Right ventricle myocardium superior (tissue), 1 donor: ENCODE results near the gene CDK18. TPM values are rescaled to one million over a fixed set of nuclear protein-coding genes. Genes with fewer than 3 reads are reported as not detected.

Experiments
- ATAC-seq: fragments of 200-7000 bp; cut with Tn5 transposase; one replicate; pipeline ENCODE4 v1.9.1; 2020; ENCODE audit warnings: mild to moderate bottlenecking; ENCODE audit not compliant: poor library complexity
- DNase-seq: peaks from one replicate; pipeline ENCODE4 v3.0.0-alpha.2; 2020
- intact Hi-C: fragments of 100-400 bp; cut with DNase I; formaldehyde crosslinking; loops from one replicate; pipeline ENCODE4 v1.11.2; 2022
- total RNA-seq: library from RNA; stranded (reverse); fragmentation: NEBNext Ultra II Directional; extraction: Animal tissue kit (Norgen Biotek cat#: 25700); gene quantifications from one replicate; pipeline ENCODE4 v1.2.1, GENCODE V29; 2021
- donor health status: DM: no; HTN: yes; CAD: no; lungs with severe emphysema.

CDK18 gene
- total RNA-seq, 1 donor from 2014 or later = 172 TPM

GRCh38 chr1:205531191-205532025 lies 26.9 kb downstream of the CDK18 start:
- ATAC-seq (no peak), DNase-seq (no peak)
- intact Hi-C loops = no loop called here

DNA sequence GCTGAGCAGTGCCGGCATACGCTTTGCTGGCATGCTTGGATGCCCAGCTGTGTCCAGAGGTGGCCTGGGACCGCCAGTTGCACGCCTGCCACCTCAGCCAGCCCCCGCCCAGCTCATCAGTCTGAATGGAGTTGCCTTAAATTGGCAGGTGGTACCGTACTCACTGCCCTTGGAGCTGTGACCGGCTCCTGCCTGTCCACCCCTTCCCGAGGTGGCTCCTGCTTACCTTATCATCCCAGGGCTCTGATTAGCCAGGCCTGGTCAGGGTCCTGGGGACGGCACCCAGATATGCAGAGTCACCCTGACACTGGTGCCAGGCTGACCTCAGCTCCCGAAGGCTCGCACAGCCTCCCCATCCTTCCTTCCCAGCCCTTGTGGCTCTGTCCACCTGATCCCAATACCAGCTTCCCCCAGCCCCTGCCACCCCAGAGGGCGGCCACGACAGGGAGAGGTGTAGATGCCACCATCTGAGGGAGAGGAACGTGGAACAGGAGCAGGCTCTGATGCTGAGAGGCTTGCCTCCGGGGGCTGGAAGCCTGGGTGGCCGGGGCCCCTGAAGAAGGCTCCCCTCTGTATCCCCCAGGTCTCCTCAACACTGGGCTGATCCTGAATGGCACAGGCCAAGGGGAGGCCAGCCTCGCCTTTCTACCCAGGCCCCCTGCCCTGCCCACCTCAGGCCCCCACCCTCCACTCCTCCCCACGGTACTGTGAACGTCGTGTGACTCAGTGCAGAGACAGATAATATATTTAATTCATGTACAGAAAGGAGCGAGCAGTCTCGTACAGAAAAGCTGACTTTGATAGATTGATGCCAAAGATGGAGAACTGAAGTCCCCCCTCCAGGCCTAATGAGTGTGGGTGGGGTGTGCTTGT lies 27.8 kb downstream of the CDK18 start:
- DNase-seq (no peak), ATAC-seq (no peak)
- intact Hi-C loops = no loop called here

GRCh38 chr1:205532996-205533735 lies 28.7 kb downstream of the CDK18 start:
- intact Hi-C loops = no loop called here
- no peak for DNase-seq
- ATAC-seq = no peak

- DNase-seq (no peak), ATAC-seq (no peak)
- intact Hi-C loops = no loop called here
Measured at GRCh38 chr1:205533748-205534443, 29.4 kb downstream of the CDK18 start.

- intact Hi-C loops = no loop called here
- DNase-seq (no peak), ATAC-seq (peak; percentile 8)
Measured at GRCh38 chr1:205534444-205534985, 30.0 kb downstream of the CDK18 start.

GRCh38 chr1:205535096-205535495 lies 30.6 kb downstream of the CDK18 start:
- intact Hi-C loops = no loop called here
- ATAC-seq (no peak), DNase-seq (no peak)

DNA sequence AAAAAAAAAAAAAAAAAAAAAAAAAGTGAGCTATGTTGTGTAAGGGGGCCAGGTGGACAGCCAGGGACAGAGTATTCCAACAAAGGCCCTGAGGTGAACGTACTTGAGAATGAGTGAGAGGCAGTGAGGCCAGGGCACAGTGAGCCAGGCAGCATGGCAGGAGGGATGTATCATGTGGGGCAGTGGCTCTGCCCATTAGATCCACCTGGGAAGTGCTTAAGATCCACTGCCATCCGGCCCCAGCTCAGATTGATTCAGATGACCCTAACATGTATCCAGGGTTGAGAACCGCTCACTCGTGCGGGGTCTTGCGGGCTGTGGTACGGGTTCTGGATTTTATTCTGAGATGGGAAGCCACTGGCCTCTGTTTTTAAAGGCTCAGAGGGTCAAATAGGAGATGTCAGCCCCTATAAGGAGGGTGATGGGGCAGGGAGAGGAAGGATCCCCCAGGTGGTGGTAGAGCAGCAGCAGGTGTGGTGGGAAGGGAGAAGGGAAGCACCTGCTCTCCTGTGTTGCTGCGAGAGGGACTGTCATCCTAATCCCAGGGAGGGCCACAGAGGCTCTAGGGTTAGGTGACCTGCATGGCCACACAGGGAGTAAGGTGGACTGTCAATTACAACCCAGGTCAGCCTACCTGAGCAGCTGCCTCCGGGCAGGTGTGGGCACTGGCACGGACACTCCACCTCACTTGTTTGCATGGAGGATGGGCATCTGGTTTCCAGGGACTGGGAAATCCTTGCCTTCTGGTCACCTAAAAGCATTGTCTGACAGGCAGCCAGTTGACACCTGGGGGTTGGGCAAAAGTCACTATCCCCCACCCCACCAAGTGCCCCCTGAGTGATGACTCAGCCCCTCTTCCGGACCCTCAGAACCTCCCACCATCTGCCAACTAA lies 31.6 kb downstream of the CDK18 start:
- DNase-seq = no peak
- ATAC-seq = no peak
- intact Hi-C loops = no loop called here

- peak; percentile 62 for ATAC-seq
- intact Hi-C loops = no loop called here
Measured at GRCh38 chr1:205536759-205537361, 32.4 kb downstream of the CDK18 start.

DNA sequence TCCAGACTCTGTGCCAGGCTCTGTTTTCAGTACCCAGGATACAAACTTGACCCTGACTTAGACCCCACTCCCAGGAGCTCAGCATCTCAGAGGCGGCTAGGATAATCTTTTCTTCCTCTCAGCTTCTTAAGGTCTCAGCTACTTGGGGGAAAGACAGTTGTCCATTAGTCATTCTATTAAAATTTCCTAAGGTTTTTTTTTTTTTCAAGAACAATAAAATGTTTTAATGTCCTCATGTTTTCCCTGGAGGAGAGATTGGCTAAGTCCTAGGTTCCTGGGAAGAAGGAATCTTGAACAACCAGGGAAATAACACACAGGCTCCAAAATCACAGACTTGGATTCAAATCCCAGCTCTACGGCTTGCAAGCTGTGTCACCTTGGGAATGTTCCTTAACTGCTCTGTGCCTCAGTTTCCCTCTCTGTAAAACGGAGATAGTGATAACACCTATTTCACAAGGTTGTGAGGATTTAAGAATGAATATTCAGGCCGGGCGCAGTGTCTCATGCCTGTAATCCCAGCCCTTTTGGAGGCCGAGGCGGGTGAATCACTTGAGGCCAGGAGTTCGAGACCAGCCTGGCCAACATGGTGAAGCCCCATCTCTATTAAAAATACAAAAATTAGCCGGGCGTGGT lies 33.0 kb downstream of the CDK18 start:
- ATAC-seq = no peak
- no peak for DNase-seq
- intact Hi-C loops = no loop called here

More at GRCh38 chr1:205536759-205537361, 32.4 kb downstream of the CDK18 start:
- no peak for DNase-seq

- DNase-seq (no peak), ATAC-seq (no peak)
- intact Hi-C loops = no loop called here
Measured at GRCh38 chr1:205538235-205538840, 33.9 kb downstream of the CDK18 start.

DNA sequence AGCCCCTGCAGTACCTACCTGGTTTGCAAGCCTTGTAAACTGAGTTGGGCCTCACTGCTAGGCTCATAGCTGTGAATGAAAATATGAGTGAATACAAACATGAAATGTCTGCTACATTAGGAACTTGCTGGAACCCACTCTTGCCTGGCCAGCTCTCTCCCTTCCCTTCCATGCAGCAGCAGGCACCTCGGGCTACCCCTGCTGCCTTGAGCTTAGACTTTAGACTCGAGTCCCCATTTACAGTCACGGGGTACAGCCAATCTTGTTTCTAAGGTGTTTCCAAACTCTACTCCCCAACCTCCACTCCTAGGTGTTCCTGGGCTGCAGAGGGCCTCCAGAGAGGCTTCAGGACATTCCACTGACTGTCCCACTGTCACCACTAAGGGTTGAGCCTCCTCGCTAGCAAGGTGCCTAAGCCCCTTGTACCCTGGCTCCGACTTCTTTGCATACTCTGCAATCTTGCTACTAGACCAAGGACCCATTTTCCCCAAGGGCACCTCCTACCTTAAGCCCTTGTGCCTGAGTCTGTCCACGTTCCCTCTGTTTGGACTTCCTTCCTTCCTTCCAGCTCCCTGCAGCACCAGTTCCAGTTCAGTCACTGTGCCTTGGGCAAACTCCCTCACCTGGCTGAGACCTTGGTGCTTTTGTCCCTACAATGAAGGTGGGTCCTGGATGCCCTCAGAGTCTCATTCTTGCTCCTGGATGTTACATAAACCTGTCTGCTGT lies 36.9 kb downstream of the CDK18 start:
- no peak for ATAC-seq
- intact Hi-C loops = no loop called here
- no peak for DNase-seq

- ATAC-seq (no peak), DNase-seq (no peak)
- intact Hi-C loops = no loop called here
Measured at GRCh38 chr1:205542367-205542766, 37.9 kb downstream of the CDK18 start.

GRCh38 chr1:205543351-205544301 lies 39.2 kb downstream of the CDK18 start:
- peak; percentile 87 for ATAC-seq
- intact Hi-C loops = no loop called here
- peak; percentile 87 for DNase-seq
